CD14-positive monocyte (primary cell): ENCODE data around the gene MATK. TPM values are rescaled to one million over a fixed set of nuclear protein-coding genes. Genes with fewer than 3 reads are reported as not detected.

Experiments
- DNase-seq, 3 donors: peaks; one replicate each; pipeline ENCODE4 v3.0.0-alpha.2; 2011 to 2022
- H2AFZ ChIP-seq: 2 replicates; pipeline ENCODE4 v1.6.0; 2012; ENCODE audit warnings: mild to moderate bottlenecking, low read depth, low read length, inconsistent platforms; ENCODE audit not compliant: insufficient read depth, poor library complexity, severe bottlenecking
- H3K27ac ChIP-seq, 2 donors: 1 replicate in 1 of 2; 2 replicates in 1 of 2; pipeline ENCODE4 v1.5.1; 2012 to 2013; ENCODE audit warnings: low read length in 2 of 2, control low read depth in 1 of 2, inconsistent platforms in 1 of 2, low read depth in 1 of 2, mild to moderate bottlenecking in 1 of 2
- H3K27me3 ChIP-seq, 2 donors: one replicate each; pipeline versions ENCODE4 v1.6.0 to v1.6.1; 2011 to 2013; ENCODE audit warnings: low read length in 2 of 2; ENCODE audit not compliant: control insufficient read depth in 2 of 2, insufficient read depth in 2 of 2
- H3K36me3 ChIP-seq, 2 donors: replicated peaks in 1 of 2; 1 replicate in 1 of 2; 2 replicates in 1 of 2; pipeline versions ENCODE4 v1.5.1 to v1.6.1; 2012 to 2013; ENCODE audit warnings: low read length in 2 of 2, control low read depth in 1 of 2, inconsistent platforms in 1 of 2, mild to moderate bottlenecking in 1 of 2; ENCODE audit not compliant: insufficient read depth in 2 of 2, control insufficient read depth in 1 of 2
- H3K4me1 ChIP-seq, 2 donors: 1 replicate in 1 of 2; 2 replicates in 1 of 2; pipeline versions ENCODE4 v1.5.1 to v1.6.1; 2012 to 2013; ENCODE audit warnings: low read length in 2 of 2, control low read depth in 1 of 2, inconsistent platforms in 1 of 2, mild to moderate bottlenecking in 1 of 2, moderate library complexity in 1 of 2; ENCODE audit not compliant: insufficient read depth in 2 of 2, control insufficient read depth in 1 of 2
- H3K4me2 ChIP-seq: replicated peaks from 2 replicates; pipeline ENCODE3; 2012; ENCODE audit warnings: low read length, moderate library complexity, mild to moderate bottlenecking; ENCODE audit not compliant: poor library complexity, severe bottlenecking; ENCODE audit errors: extremely low read depth
- H3K4me3 ChIP-seq, 3 experiments: fragments of 200-600 bp in 1 of 3; sonication (generic) in 1 of 3; replicated peaks in 1 of 3; 1 replicate in 2 of 3; 2 replicates in 1 of 3; pipeline ENCODE4 v1.5.1; 2011 to 2013; ENCODE audit warnings: low read length in 3 of 3, mild to moderate bottlenecking in 3 of 3, control low read depth in 2 of 3, low read depth in 2 of 3, inconsistent platforms in 1 of 3, moderate library complexity in 1 of 3
- H3K79me2 ChIP-seq: 2 replicates; pipeline ENCODE4 v1.6.0; 2012; ENCODE audit warnings: mild to moderate bottlenecking, control low read depth, inconsistent platforms, low read length, moderate library complexity; ENCODE audit not compliant: insufficient read depth
- H3K9ac ChIP-seq: 2 replicates; pipeline ENCODE4 v1.6.0; 2017; ENCODE audit warnings: low read length, mild to moderate bottlenecking; ENCODE audit not compliant: insufficient read depth, poor library complexity, severe bottlenecking
- H3K9me3 ChIP-seq, 2 donors: replicated peaks in 1 of 2; 1 replicate in 1 of 2; 2 replicates in 1 of 2; pipeline versions ENCODE4 v1.5.1 to v1.6.1; 2012 to 2013; ENCODE audit warnings: low read length in 2 of 2, control low read depth in 1 of 2; ENCODE audit not compliant: control insufficient read depth in 1 of 2, insufficient read depth in 1 of 2
- H4K20me1 ChIP-seq: 2 replicates; pipeline ENCODE4 v1.6.0; 2012; ENCODE audit warnings: mild to moderate bottlenecking, low read length, control low read depth, moderate library complexity; ENCODE audit not compliant: insufficient read depth
- H3K27ac Mint-ChIP-seq, 7 donors: one replicate each; pipeline ENCODE4 v1.8.0; 2020; ENCODE audit warnings: mild to moderate bottlenecking in 7 of 7, mixed read lengths in 7 of 7, moderate library complexity in 6 of 7, inconsistent platforms in 2 of 7
- H3K27me3 Mint-ChIP-seq, 3 donors: one replicate each; pipeline ENCODE4 v1.8.0; 2021 to 2022; ENCODE audit warnings: low read depth in 3 of 3, mild to moderate bottlenecking in 3 of 3, mixed read lengths in 3 of 3, moderate library complexity in 3 of 3, inconsistent platforms in 1 of 3
- H3K36me3 Mint-ChIP-seq, 2 donors: one replicate each; pipeline ENCODE4 v1.8.0; 2020; ENCODE audit warnings: mixed read lengths in 2 of 2, inconsistent platforms in 1 of 2, mild to moderate bottlenecking in 1 of 2
- H3K4me1 Mint-ChIP-seq: one replicate; pipeline ENCODE4 v1.8.0; 2020; ENCODE audit warnings: mild to moderate bottlenecking, mixed read lengths
- H3K4me3 Mint-ChIP-seq, 2 donors: one replicate each; pipeline ENCODE4 v1.8.0; 2020; ENCODE audit warnings: mild to moderate bottlenecking in 2 of 2, mixed read lengths in 2 of 2, moderate library complexity in 1 of 2
- H3K9me3 Mint-ChIP-seq, 7 donors: one replicate each; pipeline ENCODE4 v1.8.0; 2020 to 2022; ENCODE audit warnings: mixed read lengths in 7 of 7, mild to moderate bottlenecking in 6 of 7, moderate library complexity in 6 of 7, inconsistent platforms in 2 of 7
- WGBS: methylation state at CpG from one replicate; pipeline ENCODE4 v1.1.5; 2013; ENCODE audit warnings: missing lambda C conversion rate; ENCODE audit not compliant: insufficient coverage; 5-methylcytosine and 5-hydroxymethylcytosine counted together
- intact Hi-C, 2 donors: fragments of 100-400 bp; cut with micrococcal nuclease; formaldehyde crosslinking; loops; one replicate each; pipeline versions ENCODE4 v1.15.0 to v1.15.1; 2023
- polyA plus RNA-seq, 3 donors: library from polyadenylated mRNA; depleted of rRNA in 1 of 3; unstranded in 2 of 3; stranded (reverse) in 1 of 3; fragments of 300-500 nt in 2 of 3; fragments of >200 nt in 1 of 3; fragmentation: Illumina TruSeq in 2 of 3; gene quantifications; 1 replicate in 2 of 3; 2 replicates in 1 of 3; pipeline ENCODE4 v1.2.3, GENCODE V29; 2012 to 2021
- TF ChIP-seq, protein P1 (sequence below): fragments of 200-600 bp; IDR thresholded peaks from one replicate; pipeline ENCODE4 v1.8.0; 2022; ENCODE audit warnings: antibody characterized with exemption, mild to moderate bottlenecking

The MATK gene
- polyA plus RNA-seq, 3 donors, result 0.20 to 0.44 (median 0.35) TPM

DNA sequence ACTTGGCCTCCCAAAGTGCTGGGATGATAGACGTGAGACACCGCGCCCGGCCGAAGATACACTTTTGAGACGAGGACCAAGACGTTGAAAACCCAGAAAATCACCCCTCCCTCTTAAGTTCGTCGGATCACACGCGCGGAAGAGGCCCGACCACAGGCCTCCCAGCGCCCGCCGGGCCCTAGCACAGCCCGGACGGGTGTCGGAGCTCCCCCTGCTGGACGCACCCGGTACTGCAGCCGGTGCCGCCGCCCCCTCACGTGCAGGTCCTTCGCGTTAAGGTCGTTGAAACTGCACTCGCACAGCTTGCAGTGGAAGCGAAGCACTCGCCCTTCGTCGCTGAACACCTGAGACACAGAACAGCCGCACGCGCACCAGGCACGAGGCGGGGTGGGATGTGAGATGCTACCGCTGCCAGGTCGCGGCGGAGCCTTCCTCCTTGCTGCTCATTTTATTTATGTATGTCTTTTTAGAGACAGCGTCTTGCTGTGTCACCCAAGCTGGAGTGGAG is 35.7 kb upstream of the MATK start:
- intact Hi-C loops, result loop anchor here (2.0 to 5.0 kb wide), 3 partner anchors 60 to 157 kb away; partner anchors contain the start of genes APBA3 (in 1 of the 2) and MRPL54 (in 1 of the 2)
- H3K27ac Mint-ChIP-seq, result peak overlapping the region in 1 of 7 donors; percentile 45

DNA sequence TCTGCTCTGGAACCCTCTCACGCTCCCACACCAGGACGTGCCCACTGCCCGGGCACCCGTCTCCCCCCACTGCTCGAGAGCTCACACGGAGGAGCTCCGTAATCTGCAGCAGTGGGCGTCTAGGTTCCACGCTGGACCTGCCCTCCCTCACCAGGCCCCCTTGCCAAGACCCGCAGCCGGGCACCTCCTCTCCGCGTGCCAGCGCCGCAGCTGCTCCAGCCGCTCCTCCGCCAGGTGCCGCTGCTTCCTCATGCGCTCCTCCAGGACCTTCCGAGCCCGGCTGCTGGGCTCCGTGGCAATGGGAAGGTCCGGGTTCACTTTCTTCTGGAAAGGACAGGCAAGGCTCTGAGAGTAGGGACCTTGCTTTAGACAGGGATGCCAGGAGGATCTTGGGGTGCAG is 35.0 kb upstream of the MATK start:
- H3K4me3 ChIP-seq, result no peak overlapping the region
- H3K79me2 ChIP-seq, result no peaks in the 10 kb centered on the region
- Mint-ChIP-seq H3K9me3 (peaks cover 0 to 3% (median 0%) of the 10 kb centered on the region in 7 donors), H3K27me3 (peaks cover 9 to 22% (median 14%) of the 10 kb centered on the region in 3 donors), H3K36me3 (no peaks in the 10 kb centered on the region), H3K27ac (no peak overlapping the region), H3K4me1 (peaks cover 14% of the 10 kb centered on the region), H3K4me3 (no peak overlapping the region)
- H4K20me1 ChIP-seq, result no peaks in the 10 kb centered on the region
- H3K4me2 ChIP-seq, result no peak overlapping the region
- H3K36me3 ChIP-seq, result no peaks in the 10 kb centered on the region
- no peak overlapping the region for H3K9ac ChIP-seq
- DNase-seq, result no peak
- intact Hi-C loops, result loop anchor here (5.0 kb wide), 2 partner anchors 59 to 154 kb away; partner anchors contain the start of genes APBA3 (in 1 of the 2) and MRPL54 (in 1 of the 2)
- WGBS, result 95% methylated on average over 22 of the region's 23 CpGs
- H3K4me1 ChIP-seq, result peaks cover 8 to 18% of the 10 kb centered on the region in 2 donors
- H3K27ac ChIP-seq, result no peak overlapping the region
- no peaks in the 10 kb centered on the region for H3K27me3 ChIP-seq
- no peaks in the 10 kb centered on the region for H3K9me3 ChIP-seq
- TF ChIP-seq, protein P1, sequence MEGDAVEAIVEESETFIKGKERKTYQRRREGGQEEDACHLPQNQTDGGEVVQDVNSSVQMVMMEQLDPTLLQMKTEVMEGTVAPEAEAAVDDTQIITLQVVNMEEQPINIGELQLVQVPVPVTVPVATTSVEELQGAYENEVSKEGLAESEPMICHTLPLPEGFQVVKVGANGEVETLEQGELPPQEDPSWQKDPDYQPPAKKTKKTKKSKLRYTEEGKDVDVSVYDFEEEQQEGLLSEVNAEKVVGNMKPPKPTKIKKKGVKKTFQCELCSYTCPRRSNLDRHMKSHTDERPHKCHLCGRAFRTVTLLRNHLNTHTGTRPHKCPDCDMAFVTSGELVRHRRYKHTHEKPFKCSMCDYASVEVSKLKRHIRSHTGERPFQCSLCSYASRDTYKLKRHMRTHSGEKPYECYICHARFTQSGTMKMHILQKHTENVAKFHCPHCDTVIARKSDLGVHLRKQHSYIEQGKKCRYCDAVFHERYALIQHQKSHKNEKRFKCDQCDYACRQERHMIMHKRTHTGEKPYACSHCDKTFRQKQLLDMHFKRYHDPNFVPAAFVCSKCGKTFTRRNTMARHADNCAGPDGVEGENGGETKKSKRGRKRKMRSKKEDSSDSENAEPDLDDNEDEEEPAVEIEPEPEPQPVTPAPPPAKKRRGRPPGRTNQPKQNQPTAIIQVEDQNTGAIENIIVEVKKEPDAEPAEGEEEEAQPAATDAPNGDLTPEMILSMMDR, result no peak
- no peak overlapping the region for H2AFZ ChIP-seq

More for the DNA sequence above, 35.7 kb upstream of the MATK start:
- Histone ChIP-seq H3K4me3 (no peak overlapping the region), H3K27ac (no peak overlapping the region), H4K20me1 (no peaks in the 10 kb centered on the region), H2AFZ (peak overlapping the region; percentile 62), H3K27me3 (no peaks in the 10 kb centered on the region), H3K36me3 (no peaks in the 10 kb centered on the region), H3K4me2 (peak overlapping the region; percentile 45), H3K9me3 (no peaks in the 10 kb centered on the region), H3K4me1 (peaks cover 8 to 18% of the 10 kb centered on the region in 2 donors), H3K9ac (no peak overlapping the region), H3K79me2 (no peaks in the 10 kb centered on the region)
- H3K9me3 Mint-ChIP-seq, result peaks cover 0 to 3% (median 0%) of the 10 kb centered on the region in 7 donors
- DNase-seq, result peak; percentile 57 to 74 (median 61)
- H3K4me3 Mint-ChIP-seq, result peak overlapping the region in 1 of 2 donors; percentile 60
- peaks cover 14% of the 10 kb centered on the region for H3K4me1 Mint-ChIP-seq
- peaks cover 9 to 22% (median 14%) of the 10 kb centered on the region in 3 donors for H3K27me3 Mint-ChIP-seq
- H3K36me3 Mint-ChIP-seq, result no peaks in the 10 kb centered on the region
- WGBS, result 10% methylated on average over 34 of the region's 43 CpGs
- TF ChIP-seq, protein P1, result peak; percentile 100
